ENCODE measurements around the gene NCAPG2.
A peak's percentile ranks its signal among the peaks of the same experiment; 100 is the strongest.

The NCAPG2 gene

DNA sequence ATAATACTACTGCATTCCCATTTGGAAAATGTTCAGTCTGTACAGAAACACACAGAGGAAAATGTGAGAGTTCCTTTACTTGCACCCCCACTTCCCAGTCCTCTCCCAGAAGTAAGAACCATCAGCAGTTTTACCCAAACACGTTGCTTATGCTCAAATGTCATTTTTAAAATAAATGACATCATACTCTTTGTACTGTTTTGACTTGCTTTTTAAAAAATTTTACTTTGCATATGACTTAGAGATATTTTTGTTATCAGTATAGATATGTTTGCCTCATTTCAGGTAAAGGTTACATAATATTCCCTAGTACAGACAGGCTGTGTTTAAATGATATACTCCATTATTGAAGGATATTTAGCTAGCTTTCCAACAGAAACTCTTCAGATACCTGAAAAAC, 103.5 kb downstream of the NCAPG2 start:
- TF ChIP-seq, protein P1, sequence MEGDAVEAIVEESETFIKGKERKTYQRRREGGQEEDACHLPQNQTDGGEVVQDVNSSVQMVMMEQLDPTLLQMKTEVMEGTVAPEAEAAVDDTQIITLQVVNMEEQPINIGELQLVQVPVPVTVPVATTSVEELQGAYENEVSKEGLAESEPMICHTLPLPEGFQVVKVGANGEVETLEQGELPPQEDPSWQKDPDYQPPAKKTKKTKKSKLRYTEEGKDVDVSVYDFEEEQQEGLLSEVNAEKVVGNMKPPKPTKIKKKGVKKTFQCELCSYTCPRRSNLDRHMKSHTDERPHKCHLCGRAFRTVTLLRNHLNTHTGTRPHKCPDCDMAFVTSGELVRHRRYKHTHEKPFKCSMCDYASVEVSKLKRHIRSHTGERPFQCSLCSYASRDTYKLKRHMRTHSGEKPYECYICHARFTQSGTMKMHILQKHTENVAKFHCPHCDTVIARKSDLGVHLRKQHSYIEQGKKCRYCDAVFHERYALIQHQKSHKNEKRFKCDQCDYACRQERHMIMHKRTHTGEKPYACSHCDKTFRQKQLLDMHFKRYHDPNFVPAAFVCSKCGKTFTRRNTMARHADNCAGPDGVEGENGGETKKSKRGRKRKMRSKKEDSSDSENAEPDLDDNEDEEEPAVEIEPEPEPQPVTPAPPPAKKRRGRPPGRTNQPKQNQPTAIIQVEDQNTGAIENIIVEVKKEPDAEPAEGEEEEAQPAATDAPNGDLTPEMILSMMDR (conservative IDR thresholded peaks at IDR 0.05; ENCODE audit: control insufficient read depth, insufficient read depth, low read depth, low read length), result no peak
- DNase-seq (ENCODE audit: low read depth), result no peak
- H3K4me3 ChIP-seq (ENCODE audit: control insufficient read depth, low read depth, low read length), result no peak overlapping the region

DNA sequence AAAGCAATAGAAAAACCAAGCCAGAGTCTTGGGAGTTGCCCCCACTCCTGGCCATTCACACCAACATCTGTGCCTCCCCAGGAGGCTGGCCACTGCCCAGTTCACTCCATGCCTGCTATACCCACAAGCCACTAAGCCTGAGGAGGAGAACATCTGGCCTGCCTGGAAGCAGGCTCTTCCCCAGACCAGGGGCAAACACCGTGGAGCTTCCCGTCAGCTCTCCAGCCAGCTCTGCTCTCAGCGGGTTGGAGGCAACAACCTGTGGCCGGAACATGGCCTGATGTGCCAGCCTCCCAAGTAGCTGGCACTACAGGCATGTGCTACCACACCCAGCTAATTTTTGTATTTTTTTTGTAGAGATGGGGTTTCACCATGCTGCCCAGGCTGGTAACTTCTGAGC, 107.9 kb downstream of the NCAPG2 start:
- no peak for DNase-seq (ENCODE audit: low read depth)
- TF ChIP-seq, protein P1 (conservative IDR thresholded peaks at IDR 0.05; ENCODE audit: control insufficient read depth, insufficient read depth, low read depth, low read length), result no peak
- H3K4me3 ChIP-seq (ENCODE audit: control insufficient read depth, low read depth, low read length), result no peak overlapping the region

DNA sequence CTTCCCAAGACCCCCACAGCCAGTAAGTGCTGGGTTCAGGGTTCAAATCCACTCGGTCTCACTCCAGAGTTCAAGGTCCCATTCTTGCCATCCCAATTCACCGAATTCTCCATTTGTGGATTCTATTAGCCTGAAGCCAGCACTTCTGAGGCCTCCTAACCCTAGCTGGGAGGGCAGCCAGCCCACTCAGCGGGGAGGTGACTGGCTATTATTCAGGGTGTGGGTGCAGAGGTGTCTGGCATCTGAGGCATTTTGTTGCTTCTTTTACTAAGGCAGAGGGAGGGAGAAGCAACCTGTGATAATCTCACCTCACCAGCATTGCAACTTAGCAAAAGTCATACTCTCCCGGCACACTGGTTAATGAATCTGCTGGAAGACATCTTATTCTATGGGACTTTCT, 108.3 kb downstream of the NCAPG2 start:
- TF ChIP-seq, protein P1 (conservative IDR thresholded peaks at IDR 0.05; ENCODE audit: control insufficient read depth, insufficient read depth, low read depth, low read length), result no peak
- no peak overlapping the region for H3K4me3 ChIP-seq (ENCODE audit: control insufficient read depth, low read depth, low read length)
- no peak for DNase-seq (ENCODE audit: low read depth)

DNA sequence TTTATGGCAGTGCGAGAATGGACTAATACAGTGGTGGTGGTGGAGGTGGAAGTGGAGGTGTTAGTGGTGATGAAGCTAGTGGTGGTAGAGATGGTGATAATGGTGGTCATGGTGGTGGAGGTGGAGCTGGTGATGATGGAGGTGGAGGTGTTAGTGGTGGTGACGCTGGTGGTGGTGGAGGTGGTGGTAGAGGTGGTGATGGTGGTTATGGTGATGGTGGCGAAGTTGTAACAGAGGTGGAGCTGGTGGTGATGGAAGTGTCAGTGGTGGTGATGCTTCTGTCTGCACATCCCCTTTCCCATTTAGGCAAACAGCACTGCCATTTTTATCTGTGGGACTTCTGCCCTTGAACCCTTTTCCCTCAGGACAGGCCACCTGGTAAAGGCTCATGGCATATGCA, 109.5 kb downstream of the NCAPG2 start:
- H3K4me3 ChIP-seq (ENCODE audit: control insufficient read depth, low read depth, low read length), result no peak overlapping the region
- peak; percentile 23 for DNase-seq (ENCODE audit: low read depth)
- TF ChIP-seq, protein P1 (conservative IDR thresholded peaks at IDR 0.05; ENCODE audit: control insufficient read depth, insufficient read depth, low read depth, low read length), result no peak

DNA sequence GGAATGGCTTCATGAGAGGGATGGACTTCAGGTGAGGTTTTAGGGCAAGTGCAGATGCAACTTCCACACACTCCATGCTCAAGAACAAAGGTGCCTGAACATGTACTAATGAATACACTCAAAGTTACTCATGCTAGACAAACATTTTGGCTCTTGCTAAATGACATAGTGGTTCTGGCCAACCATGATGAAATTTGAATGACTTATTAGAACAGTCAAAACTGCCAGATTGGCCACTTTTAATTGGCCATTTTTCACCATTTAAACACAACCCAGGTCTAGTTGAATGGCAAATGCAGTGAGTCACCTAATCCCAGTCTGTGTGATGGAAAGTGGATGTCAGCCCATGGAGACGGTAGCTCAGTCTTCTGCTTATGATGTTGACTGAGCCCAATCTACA, 112.1 kb downstream of the NCAPG2 start:
- no peak overlapping the region for H3K4me3 ChIP-seq (ENCODE audit: control insufficient read depth, low read depth, low read length)
- DNase-seq (ENCODE audit: low read depth), result no peak
- TF ChIP-seq, protein P1 (conservative IDR thresholded peaks at IDR 0.05; ENCODE audit: control insufficient read depth, insufficient read depth, low read depth, low read length), result no peak

DNA sequence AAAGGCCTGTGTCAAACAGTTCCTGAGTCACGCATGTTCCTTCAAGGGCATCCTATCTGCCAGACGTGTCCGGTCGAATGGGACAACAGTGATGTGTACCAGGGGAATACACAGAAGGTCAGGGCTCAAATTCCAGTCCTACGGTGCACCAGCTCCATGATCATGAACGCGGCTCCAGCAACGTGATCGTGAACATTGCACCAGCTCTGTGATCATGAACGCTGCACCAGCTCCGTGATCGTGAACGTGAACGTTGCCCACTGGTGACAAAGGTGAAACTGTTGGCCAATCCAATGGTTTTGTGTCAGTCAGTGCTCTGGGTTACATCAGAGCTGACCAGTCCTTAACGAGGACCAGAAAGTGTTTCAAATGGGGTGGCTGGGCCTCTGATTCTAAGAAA, 112.7 kb downstream of the NCAPG2 start:
- DNase-seq (ENCODE audit: low read depth), result no peak
- TF ChIP-seq, protein P1 (conservative IDR thresholded peaks at IDR 0.05; ENCODE audit: control insufficient read depth, insufficient read depth, low read depth, low read length), result no peak
- no peak overlapping the region for H3K4me3 ChIP-seq (ENCODE audit: control insufficient read depth, low read depth, low read length)

DNA sequence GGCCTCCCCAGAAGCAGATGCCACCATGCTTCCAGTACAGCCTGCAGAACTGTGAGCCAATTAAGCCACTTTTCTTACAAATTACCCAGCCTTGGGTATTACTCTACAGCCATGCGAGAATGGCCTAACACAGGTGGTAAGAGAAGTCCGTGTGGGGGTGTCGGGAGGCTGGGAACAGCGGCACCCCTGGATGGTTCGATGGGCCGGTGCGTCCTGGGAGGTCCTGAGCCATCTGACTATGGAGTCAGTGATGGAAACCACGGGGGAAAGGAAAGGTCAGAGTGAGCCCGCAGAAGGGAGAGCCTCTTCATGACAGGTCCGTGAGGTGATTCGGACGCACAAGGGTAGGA, 114.4 kb downstream of the NCAPG2 start:
- H3K4me3 ChIP-seq (ENCODE audit: control insufficient read depth, low read depth, low read length), result no peak overlapping the region
- TF ChIP-seq, protein P1 (conservative IDR thresholded peaks at IDR 0.05; ENCODE audit: control insufficient read depth, insufficient read depth, low read depth, low read length), result no peak
- no peak for DNase-seq (ENCODE audit: low read depth)
